ENCODE data around the gene PIK3R4. TPM values are rescaled to one million over a fixed set of nuclear protein-coding genes. Genes with fewer than 3 reads are reported as not detected.

Gene PIK3R4
- total and polyA plus RNA-seq, 2 experiments from 2014 or later = 19.4 to 23.2 TPM

GRCh38 chr3:130644628-130645253 is 101.9 kb downstream of the PIK3R4 start:
- DNase-seq (ENCODE audit: low read depth in 1 of 2, low spot score in 1 of 2) = no peak
- H3K4me1 ChIP-seq (ENCODE audit: low read depth) = peaks cover 7% of the 10 kb centered on the region
- no peak overlapping the region for H3K27ac ChIP-seq
- TF ChIP-seq CTCF (IDR thresholded peaks at IDR 0.05; ENCODE audit: low read depth, low read length) = no peak
- H3K36me3 ChIP-seq = no peaks in the 10 kb centered on the region
- H3K9me3 ChIP-seq (ENCODE audit: low read depth) = no peaks in the 10 kb centered on the region
- H3K4me3 ChIP-seq = no peak overlapping the region
- H3K27me3 ChIP-seq = no peaks in the 10 kb centered on the region

GRCh38 chr3:130640027-130640426 is 106.6 kb downstream of the PIK3R4 start:
- H3K9me3 ChIP-seq (ENCODE audit: low read depth) = no peaks in the 10 kb centered on the region
- DNase-seq (ENCODE audit: low read depth in 1 of 2, low spot score in 1 of 2) = no peak
- no peaks in the 10 kb centered on the region for H3K27me3 ChIP-seq
- TF ChIP-seq CTCF (IDR thresholded peaks at IDR 0.05; ENCODE audit: low read depth, low read length) = no peak
- no peak overlapping the region for H3K27ac ChIP-seq
- H3K36me3 ChIP-seq = no peaks in the 10 kb centered on the region
- H3K4me1 ChIP-seq (ENCODE audit: low read depth) = peaks cover 3% of the 10 kb centered on the region
- no peak overlapping the region for H3K4me3 ChIP-seq

- no peaks in the 10 kb centered on the region for H3K27me3 ChIP-seq
- DNase-seq (ENCODE audit: low read depth in 1 of 2, low spot score in 1 of 2) = no peak
- H3K4me3 ChIP-seq = no peak overlapping the region
- no peaks in the 10 kb centered on the region for H3K9me3 ChIP-seq (ENCODE audit: low read depth)
- no peaks in the 10 kb centered on the region for H3K4me1 ChIP-seq (ENCODE audit: low read depth)
- no peak for TF ChIP-seq CTCF (IDR thresholded peaks at IDR 0.05; ENCODE audit: low read depth, low read length)
- H3K36me3 ChIP-seq = no peaks in the 10 kb centered on the region
- H3K27ac ChIP-seq = no peak overlapping the region
Observed at GRCh38 chr3:130636480-130637234, 110.0 kb downstream of the PIK3R4 start.

- TF ChIP-seq CTCF (IDR thresholded peaks at IDR 0.05; ENCODE audit: low read depth, low read length) = no peak
- Histone ChIP-seq H3K9me3 (ENCODE audit: low read depth) (no peaks in the 10 kb centered on the region), H3K4me1 (ENCODE audit: low read depth) (no peaks in the 10 kb centered on the region), H3K4me3 (no peak overlapping the region), H3K27ac (no peak overlapping the region), H3K27me3 (no peaks in the 10 kb centered on the region), H3K36me3 (no peaks in the 10 kb centered on the region)
- DNase-seq (ENCODE audit: low read depth in 1 of 2, low spot score in 1 of 2) = no peak
Observed at GRCh38 chr3:130635978-130636377, 110.7 kb downstream of the PIK3R4 start.

GRCh38 chr3:130635285-130635684 is 111.3 kb downstream of the PIK3R4 start:
- DNase-seq (ENCODE audit: low read depth in 1 of 2, low spot score in 1 of 2) = no peak
- Histone ChIP-seq H3K27ac (no peak overlapping the region), H3K4me3 (no peak overlapping the region), H3K36me3 (no peaks in the 10 kb centered on the region), H3K27me3 (no peaks in the 10 kb centered on the region), H3K4me1 (ENCODE audit: low read depth) (no peaks in the 10 kb centered on the region), H3K9me3 (ENCODE audit: low read depth) (no peaks in the 10 kb centered on the region)
- TF ChIP-seq CTCF (IDR thresholded peaks at IDR 0.05; ENCODE audit: low read depth, low read length) = no peak

Other genes starting within 250 kb of the PIK3R4 start
- 0.60 and 1.1 TPM in 2 replicates for gene COL6A6, start 229.7 kb downstream of the PIK3R4 start, total RNA-seq
- 0.15 and 0.41 TPM in 2 replicates for gene COL6A6, start 229.7 kb downstream of the PIK3R4 start, polyA plus RNA-seq
- gene ATP2C1, start 147.3 kb upstream of the PIK3R4 start, total RNA-seq = 31.5 and 32.9 TPM in 2 replicates
- 31.4 and 35.1 TPM in 2 replicates for gene ATP2C1, start 147.3 kb upstream of the PIK3R4 start, polyA plus RNA-seq

Data from cardiac muscle cell (in vitro differentiated cells and primary cell).